ENCODE measurements around the gene WSB1. TPM values are rescaled to one million over a fixed set of nuclear protein-coding genes. Genes with fewer than 3 reads are reported as not detected.
A peak's percentile ranks its signal among the peaks of the same experiment; 100 is the strongest.

Gene WSB1
- total and polyA plus RNA-seq, 9 of the 15 experiments (the other 6 are each of a cell fraction or from before 2014, with no cell fraction given): 22.8 to 229 (median 81.1) TPM

DNA sequence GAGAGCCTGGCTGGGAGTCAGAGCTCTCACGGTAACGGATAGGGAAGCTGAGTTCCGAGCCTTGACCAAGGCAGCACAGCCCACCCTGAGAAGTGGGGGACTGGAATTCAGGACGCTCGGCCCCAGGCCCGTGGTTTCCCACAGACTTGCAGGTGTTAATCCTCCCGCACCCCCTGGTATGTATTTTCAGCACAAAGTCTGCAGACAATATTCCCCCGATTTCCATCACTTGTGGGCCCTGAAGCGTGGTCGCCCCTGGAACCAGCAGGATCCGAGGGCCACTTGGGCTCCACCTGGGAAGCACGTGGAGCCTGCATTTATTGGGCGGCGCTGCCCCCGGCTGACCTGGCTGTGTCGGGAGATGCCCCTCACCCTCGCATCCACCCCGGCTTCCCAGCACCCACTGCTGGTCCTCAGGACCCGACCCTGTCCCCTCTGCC, 60.2 kb downstream of the WSB1 start:
- Histone ChIP-seq H3K9ac (ENCODE audit: insufficient read depth in 1 of 2, low read depth in 2 of 2, low read length in 2 of 2) (peak overlapping the region; percentile 94 to 97), H3K27me3 (ENCODE audit: control insufficient read depth in 2 of 2, insufficient read depth in 2 of 2, low read length in 2 of 2) (no peaks in the 10 kb centered on the region), H2AFZ (ENCODE audit: low read depth, low read length) (peak overlapping the region; percentile 95), H3K36me3 (ENCODE audit: control insufficient read depth, insufficient read depth, low read length) (peaks cover 20% of the 10 kb centered on the region), H3K9me1 (ENCODE audit: control insufficient read depth, insufficient read depth, low read length) (no peaks in the 10 kb centered on the region), H3K4me2 (ENCODE audit: insufficient read depth, low read length) (peak overlapping the region; percentile 84), H4K20me1 (replicated peaks; ENCODE audit: control insufficient read depth, insufficient read depth, low read length) (no peaks in the 10 kb centered on the region), H3K4me1 (replicated peaks in 1 of 2; ENCODE audit: control insufficient read depth in 2 of 2, insufficient read depth in 2 of 2, low read length in 2 of 2) (peaks cover 30 to 35% of the 10 kb centered on the region in 2 experiments), H3K9me3 (replicated peaks; ENCODE audit: control insufficient read depth, insufficient read depth, low read depth, low read length) (0 out of 2 replicates have a peak, but pooled peaks cover 7% of the 10 kb centered on the region), H3K79me2 (ENCODE audit: control insufficient read depth, insufficient read depth, low read length) (peaks cover 29% of the 10 kb centered on the region), H3K4me3 (peak overlapping the region; percentile 79; the same call in 1 of the 2 replicates), H3K27ac (ENCODE audit: extremely low read depth, low read depth, low read length) (peak overlapping the region; percentile 98)
- CTCF ChIA-PET (ENCODE audit: low intra/inter-chr PET ratio): interaction anchor here (0.6 to 3.3 kb wide), 6 partner anchors 18 to 248 kb away, joined by 3 to 27 read pairs (median 4); no protein-coding TSS in a partner anchor
- ATAC-seq: peak; percentile 3; the same call in 2 of the 3 replicates
- 15% methylated on average over 18 of the region's 19 CpGs for WGBS (ENCODE audit: insufficient coverage, low coverage, missing lambda C conversion rate)
- POLR2A ChIA-PET: interaction anchor here (0.6 to 1.4 kb wide), 7 partner anchors 9 to 265 kb away, joined by 3 to 4 read pairs (median 3); partner anchors contain the start of gene WSB1
- DNase-seq (ENCODE audit: extremely low read depth in 1 of 4, low spot score in 3 of 4): peak in 2 of 4 experiments; percentile 31 to 39
- intact Hi-C loops (cut with micrococcal nuclease) (loop anchor here (5.0 to 10.0 kb wide), 3 partner anchors 103 to 298 kb away; partner anchors contain the start of gene KSR1), in situ Hi-C loops (cut with MboI) (no loop called here)
- no peak for FAIRE-seq
- TSS peak; percentile 95 for BruUV-seq (replicated peaks)
- TF ChIP-seq ZBED1 (IDR thresholded peaks at IDR 0.05) (no peak), FUS (optimal IDR thresholded peaks at IDR 0.05; ENCODE audit: low read depth, low read length) (no peak), BRD9 (IDR thresholded peaks at IDR 0.05; ENCODE audit: low read depth, partially characterized antibody) (peak; percentile 23), SMARCA5 (IDR thresholded peaks at IDR 0.05) (no peak), ZNF384 (IDR thresholded peaks at IDR 0.05; ENCODE audit: low read depth, low read length) (no peak), ZNF347 (CRISPR knock-in tag; IDR thresholded peaks at IDR 0.05; ENCODE audit: low read depth) (no peak), ZNF3 (CRISPR knock-in tag; IDR thresholded peaks at IDR 0.05) (no peak), L3MBTL2 (IDR thresholded peaks at IDR 0.05) (peak; percentile 83), ZNF217 (CRISPR knock-in tag; IDR thresholded peaks at IDR 0.05) (no peak), CAMTA2 (CRISPR knock-in tag; conservative IDR thresholded peaks at IDR 0.05) (no peak), MED1 (CRISPR knock-in tag; IDR thresholded peaks at IDR 0.05; ENCODE audit: borderline replicate concordance) (no peak)
- TF ChIP-seq, protein P1, sequence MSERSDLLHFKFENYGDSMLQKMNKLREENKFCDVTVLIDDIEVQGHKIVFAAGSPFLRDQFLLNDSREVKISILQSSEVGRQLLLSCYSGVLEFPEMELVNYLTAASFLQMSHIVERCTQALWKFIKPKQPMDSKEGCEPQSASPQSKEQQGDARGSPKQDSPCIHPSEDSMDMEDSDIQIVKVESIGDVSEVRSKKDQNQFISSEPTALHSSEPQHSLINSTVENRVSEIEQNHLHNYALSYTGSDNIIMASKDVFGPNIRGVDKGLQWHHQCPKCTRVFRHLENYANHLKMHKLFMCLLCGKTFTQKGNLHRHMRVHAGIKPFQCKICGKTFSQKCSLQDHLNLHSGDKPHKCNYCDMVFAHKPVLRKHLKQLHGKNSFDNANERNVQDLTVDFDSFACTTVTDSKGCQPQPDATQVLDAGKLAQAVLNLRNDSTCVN (CRISPR knock-in tag; IDR thresholded peaks at IDR 0.05): no peak
- TF ChIP-seq, protein P2, sequence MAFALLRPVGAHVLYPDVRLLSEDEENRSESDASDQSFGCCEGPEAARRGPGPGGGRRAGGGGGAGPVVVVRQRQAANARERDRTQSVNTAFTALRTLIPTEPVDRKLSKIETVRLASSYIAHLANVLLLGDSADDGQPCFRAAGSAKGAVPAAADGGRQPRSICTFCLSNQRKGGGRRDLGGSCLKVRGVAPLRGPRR (CRISPR knock-in tag; IDR thresholded peaks at IDR 0.05): peak; percentile 65; the same call in 1 of the 2 replicates
- TF ChIP-seq, protein P3, sequence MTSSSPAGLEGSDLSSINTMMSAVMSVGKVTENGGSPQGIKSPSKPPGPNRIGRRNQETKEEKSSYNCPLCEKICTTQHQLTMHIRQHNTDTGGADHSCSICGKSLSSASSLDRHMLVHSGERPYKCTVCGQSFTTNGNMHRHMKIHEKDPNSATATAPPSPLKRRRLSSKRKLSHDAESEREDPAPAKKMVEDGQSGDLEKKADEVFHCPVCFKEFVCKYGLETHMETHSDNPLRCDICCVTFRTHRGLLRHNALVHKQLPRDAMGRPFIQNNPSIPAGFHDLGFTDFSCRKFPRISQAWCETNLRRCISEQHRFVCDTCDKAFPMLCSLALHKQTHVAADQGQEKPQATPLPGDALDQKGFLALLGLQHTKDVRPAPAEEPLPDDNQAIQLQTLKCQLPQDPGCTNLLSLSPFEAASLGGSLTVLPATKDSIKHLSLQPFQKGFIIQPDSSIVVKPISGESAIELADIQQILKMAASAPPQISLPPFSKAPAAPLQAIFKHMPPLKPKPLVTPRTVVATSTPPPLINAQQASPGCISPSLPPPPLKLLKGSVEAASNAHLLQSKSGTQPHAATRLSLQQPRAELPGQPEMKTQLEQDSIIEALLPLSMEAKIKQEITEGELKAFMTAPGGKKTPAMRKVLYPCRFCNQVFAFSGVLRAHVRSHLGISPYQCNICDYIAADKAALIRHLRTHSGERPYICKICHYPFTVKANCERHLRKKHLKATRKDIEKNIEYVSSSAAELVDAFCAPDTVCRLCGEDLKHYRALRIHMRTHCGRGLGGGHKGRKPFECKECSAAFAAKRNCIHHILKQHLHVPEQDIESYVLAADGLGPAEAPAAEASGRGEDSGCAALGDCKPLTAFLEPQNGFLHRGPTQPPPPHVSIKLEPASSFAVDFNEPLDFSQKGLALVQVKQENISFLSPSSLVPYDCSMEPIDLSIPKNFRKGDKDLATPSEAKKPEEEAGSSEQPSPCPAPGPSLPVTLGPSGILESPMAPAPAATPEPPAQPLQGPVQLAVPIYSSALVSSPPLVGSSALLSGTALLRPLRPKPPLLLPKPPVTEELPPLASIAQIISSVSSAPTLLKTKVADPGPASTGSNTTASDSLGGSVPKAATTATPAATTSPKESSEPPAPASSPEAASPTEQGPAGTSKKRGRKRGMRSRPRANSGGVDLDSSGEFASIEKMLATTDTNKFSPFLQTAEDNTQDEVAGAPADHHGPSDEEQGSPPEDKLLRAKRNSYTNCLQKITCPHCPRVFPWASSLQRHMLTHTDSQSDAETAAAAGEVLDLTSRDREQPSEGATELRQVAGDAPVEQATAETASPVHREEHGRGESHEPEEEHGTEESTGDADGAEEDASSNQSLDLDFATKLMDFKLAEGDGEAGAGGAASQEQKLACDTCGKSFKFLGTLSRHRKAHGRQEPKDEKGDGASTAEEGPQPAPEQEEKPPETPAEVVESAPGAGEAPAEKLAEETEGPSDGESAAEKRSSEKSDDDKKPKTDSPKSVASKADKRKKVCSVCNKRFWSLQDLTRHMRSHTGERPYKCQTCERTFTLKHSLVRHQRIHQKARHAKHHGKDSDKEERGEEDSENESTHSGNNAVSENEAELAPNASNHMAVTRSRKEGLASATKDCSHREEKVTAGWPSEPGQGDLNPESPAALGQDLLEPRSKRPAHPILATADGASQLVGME (CRISPR knock-in tag; IDR thresholded peaks at IDR 0.05): 0 out of 2 replicates have a peak, but pooled peaks have one; percentile 30
- TF ChIP-seq, protein P4, sequence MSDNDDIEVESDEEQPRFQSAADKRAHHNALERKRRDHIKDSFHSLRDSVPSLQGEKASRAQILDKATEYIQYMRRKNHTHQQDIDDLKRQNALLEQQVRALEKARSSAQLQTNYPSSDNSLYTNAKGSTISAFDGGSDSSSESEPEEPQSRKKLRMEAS (CRISPR knock-in tag; IDR thresholded peaks at IDR 0.05): peak; percentile 74
